Type B pancreatic cell (in vitro differentiated cells): ENCODE measurements around the gene MAP1A. TPM values are rescaled to one million over a fixed set of nuclear protein-coding genes. Genes with fewer than 3 reads are reported as not detected.

Experiments used
- DNase-seq: peaks from one replicate; pipeline ENCODE4 v3.0.0; 2021; ENCODE audit warnings: mixed read lengths; ENCODE audit not compliant: unreplicated experiment; ENCODE audit errors: extremely low spot score
- H3K27ac Mint-ChIP-seq: 2 replicates; pipeline ENCODE4 v1.8.0; 2021; ENCODE audit warnings: mild to moderate bottlenecking, mixed read lengths
- H3K27me3 Mint-ChIP-seq: 2 replicates; pipeline ENCODE4 v1.8.0; 2021; ENCODE audit warnings: mixed read lengths
- H3K36me3 Mint-ChIP-seq: 2 replicates; pipeline ENCODE4 v1.8.0; 2021; ENCODE audit warnings: mixed read lengths
- H3K4me1 Mint-ChIP-seq: one replicate; pipeline ENCODE4 v1.8.0; 2021; ENCODE audit warnings: mixed read lengths; ENCODE audit not compliant: unreplicated experiment
- H3K4me3 Mint-ChIP-seq: 2 replicates; pipeline ENCODE4 v1.8.0; 2021; ENCODE audit warnings: mild to moderate bottlenecking, mixed read lengths
- H3K9me3 Mint-ChIP-seq: 2 replicates; pipeline ENCODE4 v1.8.0; 2021; ENCODE audit warnings: mixed read lengths
- total RNA-seq: library from RNA; stranded (reverse); gene quantifications from 2 replicates; pipeline ENCODE4 v1.2.1, GENCODE V29; 2021; ENCODE audit warnings: low replicate concordance
- TF ChIP-seq, protein P1 (sequence below): fragments of 200-600 bp; sonication (generic); conservative IDR thresholded peaks from 2 replicates; pipeline ENCODE4 v1.5.0; 2021; ENCODE audit warnings: antibody characterized with exemption, mild to moderate bottlenecking

The MAP1A gene
- total RNA-seq, 1 donor from 2014 or later = 18.2 TPM

DNA sequence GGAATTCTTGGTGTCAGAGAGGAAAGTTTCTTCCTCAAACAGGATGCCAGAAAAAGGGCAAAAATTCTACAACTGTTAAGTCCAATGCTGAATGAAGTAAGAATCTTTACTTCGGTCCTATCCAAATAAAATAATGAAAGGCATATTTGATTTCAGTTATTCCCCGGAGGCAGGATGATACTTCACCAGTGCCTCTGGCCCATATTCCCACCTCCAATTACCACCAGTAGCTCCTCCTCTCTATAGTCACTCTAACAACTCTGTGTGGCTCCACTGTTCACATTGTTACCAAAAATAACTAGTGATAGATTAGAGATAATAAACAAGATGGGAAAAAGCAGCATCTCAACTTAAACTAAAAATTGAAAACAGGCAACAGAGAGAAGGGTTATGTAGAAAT is 20.7 kb downstream of the MAP1A start:
- Mint-ChIP-seq H3K27me3 (no peaks in the 10 kb centered on the region), H3K4me1 (no peaks in the 10 kb centered on the region), H3K27ac (no peak overlapping the region), H3K9me3 (no peaks in the 10 kb centered on the region), H3K4me3 (no peak overlapping the region), H3K36me3 (peaks cover 17% of the 10 kb centered on the region)
- DNase-seq = no peak
- TF ChIP-seq, protein P1, sequence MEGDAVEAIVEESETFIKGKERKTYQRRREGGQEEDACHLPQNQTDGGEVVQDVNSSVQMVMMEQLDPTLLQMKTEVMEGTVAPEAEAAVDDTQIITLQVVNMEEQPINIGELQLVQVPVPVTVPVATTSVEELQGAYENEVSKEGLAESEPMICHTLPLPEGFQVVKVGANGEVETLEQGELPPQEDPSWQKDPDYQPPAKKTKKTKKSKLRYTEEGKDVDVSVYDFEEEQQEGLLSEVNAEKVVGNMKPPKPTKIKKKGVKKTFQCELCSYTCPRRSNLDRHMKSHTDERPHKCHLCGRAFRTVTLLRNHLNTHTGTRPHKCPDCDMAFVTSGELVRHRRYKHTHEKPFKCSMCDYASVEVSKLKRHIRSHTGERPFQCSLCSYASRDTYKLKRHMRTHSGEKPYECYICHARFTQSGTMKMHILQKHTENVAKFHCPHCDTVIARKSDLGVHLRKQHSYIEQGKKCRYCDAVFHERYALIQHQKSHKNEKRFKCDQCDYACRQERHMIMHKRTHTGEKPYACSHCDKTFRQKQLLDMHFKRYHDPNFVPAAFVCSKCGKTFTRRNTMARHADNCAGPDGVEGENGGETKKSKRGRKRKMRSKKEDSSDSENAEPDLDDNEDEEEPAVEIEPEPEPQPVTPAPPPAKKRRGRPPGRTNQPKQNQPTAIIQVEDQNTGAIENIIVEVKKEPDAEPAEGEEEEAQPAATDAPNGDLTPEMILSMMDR = no peak

DNA sequence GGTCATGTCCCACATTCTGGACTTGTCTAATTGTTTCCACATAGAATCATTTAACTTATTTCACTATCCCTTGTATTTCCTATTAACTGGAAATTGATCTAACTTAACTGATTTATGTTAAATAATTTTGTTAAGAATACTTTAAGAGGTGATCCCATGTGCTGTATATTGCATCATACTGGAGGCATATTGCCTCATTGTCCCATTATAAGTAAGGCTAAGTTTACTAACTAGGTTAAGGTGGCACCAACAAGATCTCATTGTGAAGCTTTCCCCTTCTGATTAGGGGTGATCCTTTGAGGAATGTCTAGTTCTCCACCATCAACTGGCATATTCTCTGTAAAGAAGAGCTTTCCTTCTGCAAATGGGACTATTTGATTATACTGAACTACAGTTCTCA is 24.4 kb downstream of the MAP1A start:
- no peak overlapping the region for H3K27ac Mint-ChIP-seq
- no peak overlapping the region for H3K4me3 Mint-ChIP-seq
- TF ChIP-seq, protein P1 = no peak

DNA sequence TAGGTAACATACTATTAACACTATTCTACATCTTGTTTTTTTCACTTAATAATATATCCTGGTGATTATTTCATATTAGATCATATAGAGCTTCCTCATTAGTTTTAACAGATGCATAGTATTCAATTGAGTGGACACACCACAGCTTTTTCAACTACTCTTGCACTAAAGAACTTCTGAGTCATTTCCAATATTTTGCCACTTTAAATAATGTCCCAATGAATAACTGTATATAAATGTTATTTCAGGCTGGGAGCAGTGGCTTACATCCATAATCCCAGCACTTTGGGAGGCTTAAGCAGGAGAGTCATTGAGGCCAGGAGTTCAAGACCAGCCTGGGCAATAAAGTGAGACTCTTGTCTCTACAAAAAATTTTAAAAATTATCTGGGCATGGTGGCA is 26.9 kb downstream of the MAP1A start:
- no peaks in the 10 kb centered on the region for H3K27me3 Mint-ChIP-seq
- no peaks in the 10 kb centered on the region for H3K4me1 Mint-ChIP-seq
- DNase-seq = no peak
- no peaks in the 10 kb centered on the region for H3K9me3 Mint-ChIP-seq
- peaks cover 8% of the 10 kb centered on the region for H3K36me3 Mint-ChIP-seq
- TF ChIP-seq, protein P1 = no peak
- H3K27ac Mint-ChIP-seq = no peak overlapping the region
- no peak overlapping the region for H3K4me3 Mint-ChIP-seq

More for the DNA sequence above, 24.4 kb downstream of the MAP1A start:
- no peak for DNase-seq
- Mint-ChIP-seq H3K9me3 (no peaks in the 10 kb centered on the region), H3K27me3 (no peaks in the 10 kb centered on the region), H3K36me3 (peaks cover 3% of the 10 kb centered on the region), H3K4me1 (no peaks in the 10 kb centered on the region)

DNA sequence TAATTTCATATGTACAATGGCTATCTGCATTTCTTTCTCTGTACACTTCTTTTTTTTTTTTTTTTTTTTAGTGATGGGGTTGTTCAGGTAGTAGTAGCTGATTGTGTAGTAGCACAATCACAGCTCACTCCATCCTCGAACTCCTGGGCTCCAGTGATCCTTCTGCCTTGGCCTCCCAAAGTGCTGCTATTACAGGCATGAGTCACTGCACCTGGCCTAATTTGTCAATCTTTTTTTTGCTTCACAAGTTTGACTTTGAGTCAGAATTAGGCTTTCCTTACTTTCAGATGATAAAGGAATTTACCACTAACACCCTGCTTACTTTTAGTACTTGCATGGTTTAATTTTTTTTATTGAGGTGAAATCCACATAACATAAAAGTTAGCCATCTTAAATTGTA is 28.0 kb downstream of the MAP1A start:
- H3K4me3 Mint-ChIP-seq = no peak overlapping the region
- DNase-seq = no peak
- no peaks in the 10 kb centered on the region for H3K27me3 Mint-ChIP-seq
- peaks cover 8% of the 10 kb centered on the region for H3K36me3 Mint-ChIP-seq
- no peak overlapping the region for H3K27ac Mint-ChIP-seq
- H3K9me3 Mint-ChIP-seq = no peaks in the 10 kb centered on the region
- H3K4me1 Mint-ChIP-seq = no peaks in the 10 kb centered on the region
- TF ChIP-seq, protein P1 = no peak

DNA sequence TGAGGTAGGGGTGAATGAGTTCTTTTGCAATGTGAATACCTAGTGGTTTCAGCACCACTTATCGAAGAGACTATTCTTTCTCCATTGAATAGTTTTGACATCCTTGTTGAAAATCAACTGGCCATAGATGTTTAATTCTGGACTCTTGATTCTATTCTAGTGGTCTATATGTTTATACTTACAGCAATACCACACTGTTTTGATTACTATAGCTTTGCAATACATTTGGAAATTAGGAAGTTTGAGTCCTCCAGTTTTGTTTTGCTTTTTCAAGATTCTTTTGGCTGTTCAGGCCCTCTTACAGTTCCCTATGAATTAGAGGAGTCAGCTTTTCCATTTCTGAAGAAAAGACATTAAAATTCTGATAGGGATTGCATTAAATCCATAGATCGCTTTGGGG is 30.1 kb downstream of the MAP1A start:
- peaks cover 14% of the 10 kb centered on the region for H3K36me3 Mint-ChIP-seq
- TF ChIP-seq, protein P1 = no peak
- no peaks in the 10 kb centered on the region for H3K4me1 Mint-ChIP-seq
- H3K27ac Mint-ChIP-seq = no peak overlapping the region
- DNase-seq = no peak
- H3K27me3 Mint-ChIP-seq = no peaks in the 10 kb centered on the region
- no peaks in the 10 kb centered on the region for H3K9me3 Mint-ChIP-seq
- no peak overlapping the region for H3K4me3 Mint-ChIP-seq
